ENCODE data around the gene ACP1.

The ACP1 gene

GRCh38 chr2:257842-258241 is 6.9 kb upstream of the ACP1 start:
- Histone ChIP-seq H3K4me3 (ENCODE audit: low read length) (no peak overlapping the region), H3K27me3 (ENCODE audit: control insufficient read depth, insufficient read depth, low read length) (no peaks in the 10 kb centered on the region), H3K4me1 (ENCODE audit: control insufficient read depth, insufficient read depth, low read length) (peaks cover 9% of the 10 kb centered on the region), H3K36me3 (ENCODE audit: control insufficient read depth, insufficient read depth, low read length) (no peaks in the 10 kb centered on the region), H3K9ac (ENCODE audit: low read length) (no peak overlapping the region), H3K9me3 (ENCODE audit: control insufficient read depth, low read length) (no peaks in the 10 kb centered on the region)

GRCh38 chr2:258933-259332 is 5.8 kb upstream of the ACP1 start:
- Histone ChIP-seq H3K9ac (ENCODE audit: low read length) (no peak overlapping the region), H3K36me3 (ENCODE audit: control insufficient read depth, insufficient read depth, low read length) (no peaks in the 10 kb centered on the region), H3K9me3 (ENCODE audit: control insufficient read depth, low read length) (no peaks in the 10 kb centered on the region), H3K4me1 (ENCODE audit: control insufficient read depth, insufficient read depth, low read length) (peaks cover 13% of the 10 kb centered on the region), H3K4me3 (ENCODE audit: low read length) (no peak overlapping the region), H3K27me3 (ENCODE audit: control insufficient read depth, insufficient read depth, low read length) (no peaks in the 10 kb centered on the region)

GRCh38 chr2:259789-260331 is 4.9 kb upstream of the ACP1 start:
- H3K9ac ChIP-seq (ENCODE audit: low read length): no peak overlapping the region
- H3K9me3 ChIP-seq (ENCODE audit: control insufficient read depth, low read length): no peaks in the 10 kb centered on the region
- H3K27me3 ChIP-seq (ENCODE audit: control insufficient read depth, insufficient read depth, low read length): no peaks in the 10 kb centered on the region
- peaks cover 13% of the 10 kb centered on the region for H3K4me1 ChIP-seq (ENCODE audit: control insufficient read depth, insufficient read depth, low read length)
- H3K36me3 ChIP-seq (ENCODE audit: control insufficient read depth, insufficient read depth, low read length): no peaks in the 10 kb centered on the region
- no peak overlapping the region for H3K4me3 ChIP-seq (ENCODE audit: low read length)

- Histone ChIP-seq H3K4me3 (ENCODE audit: low read length) (no peak overlapping the region), H3K9ac (ENCODE audit: low read length) (no peak overlapping the region), H3K27me3 (ENCODE audit: control insufficient read depth, insufficient read depth, low read length) (no peaks in the 10 kb centered on the region), H3K36me3 (ENCODE audit: control insufficient read depth, insufficient read depth, low read length) (no peaks in the 10 kb centered on the region), H3K4me1 (ENCODE audit: control insufficient read depth, insufficient read depth, low read length) (peaks cover 13% of the 10 kb centered on the region), H3K9me3 (ENCODE audit: control insufficient read depth, low read length) (no peaks in the 10 kb centered on the region)
Measured at GRCh38 chr2:260507-261161, 4.1 kb upstream of the ACP1 start.

- peaks cover 22% of the 10 kb centered on the region for H3K4me1 ChIP-seq (ENCODE audit: control insufficient read depth, insufficient read depth, low read length)
- no peaks in the 10 kb centered on the region for H3K9me3 ChIP-seq (ENCODE audit: control insufficient read depth, low read length)
- H3K4me3 ChIP-seq (ENCODE audit: low read length): no peak overlapping the region
- H3K9ac ChIP-seq (ENCODE audit: low read length): peak overlapping the region; percentile 48
- H3K36me3 ChIP-seq (ENCODE audit: control insufficient read depth, insufficient read depth, low read length): no peaks in the 10 kb centered on the region
- H3K27me3 ChIP-seq (ENCODE audit: control insufficient read depth, insufficient read depth, low read length): no peaks in the 10 kb centered on the region
Measured at GRCh38 chr2:262117-262516, 2.6 kb upstream of the ACP1 start.

- peak overlapping the region; percentile 64 for H3K9ac ChIP-seq (ENCODE audit: low read length)
- H3K27me3 ChIP-seq (ENCODE audit: control insufficient read depth, insufficient read depth, low read length): no peaks in the 10 kb centered on the region
- H3K9me3 ChIP-seq (ENCODE audit: control insufficient read depth, low read length): no peaks in the 10 kb centered on the region
- H3K4me3 ChIP-seq (ENCODE audit: low read length): peak overlapping the region; percentile 33
- H3K4me1 ChIP-seq (ENCODE audit: control insufficient read depth, insufficient read depth, low read length): peaks cover 22% of the 10 kb centered on the region
- no peaks in the 10 kb centered on the region for H3K36me3 ChIP-seq (ENCODE audit: control insufficient read depth, insufficient read depth, low read length)
Measured at GRCh38 chr2:263022-263738, 1.6 kb upstream of the ACP1 start.

- H3K4me3 ChIP-seq (ENCODE audit: low read length): peak within 1 kb of the TSS; percentile 86
- peak within 1 kb of the TSS; percentile 89 for H3K9ac ChIP-seq (ENCODE audit: low read length)
- H3K27me3 ChIP-seq (ENCODE audit: control insufficient read depth, insufficient read depth, low read length): no peaks in the 10 kb centered on the region
- H3K9me3 ChIP-seq (ENCODE audit: control insufficient read depth, low read length): no peaks in the 10 kb centered on the region
- no peaks in the 10 kb centered on the region for H3K36me3 ChIP-seq (ENCODE audit: control insufficient read depth, insufficient read depth, low read length)
- H3K4me1 ChIP-seq (ENCODE audit: control insufficient read depth, insufficient read depth, low read length): peaks cover 22% of the 10 kb centered on the region
Measured at GRCh38 chr2:263774-264492, 814 bp upstream of the ACP1 start, which contains the start of gene SH3YL1. TSS of gene SH3YL1 (minus strand) at chr2:264032. CDS start at chr2:263984, 48 bp downstream.

GRCh38 chr2:268323-268722 is 3.6 kb downstream of the ACP1 start:
- Histone ChIP-seq H3K4me1 (ENCODE audit: control insufficient read depth, insufficient read depth, low read length) (peaks cover 17% of the 10 kb centered on the region), H3K9me3 (ENCODE audit: control insufficient read depth, low read length) (no peaks in the 10 kb centered on the region), H3K27me3 (ENCODE audit: control insufficient read depth, insufficient read depth, low read length) (no peaks in the 10 kb centered on the region), H3K9ac (ENCODE audit: low read length) (no peak overlapping the region), H3K36me3 (ENCODE audit: control insufficient read depth, insufficient read depth, low read length) (no peaks in the 10 kb centered on the region), H3K4me3 (ENCODE audit: low read length) (no peak overlapping the region)

DNA sequence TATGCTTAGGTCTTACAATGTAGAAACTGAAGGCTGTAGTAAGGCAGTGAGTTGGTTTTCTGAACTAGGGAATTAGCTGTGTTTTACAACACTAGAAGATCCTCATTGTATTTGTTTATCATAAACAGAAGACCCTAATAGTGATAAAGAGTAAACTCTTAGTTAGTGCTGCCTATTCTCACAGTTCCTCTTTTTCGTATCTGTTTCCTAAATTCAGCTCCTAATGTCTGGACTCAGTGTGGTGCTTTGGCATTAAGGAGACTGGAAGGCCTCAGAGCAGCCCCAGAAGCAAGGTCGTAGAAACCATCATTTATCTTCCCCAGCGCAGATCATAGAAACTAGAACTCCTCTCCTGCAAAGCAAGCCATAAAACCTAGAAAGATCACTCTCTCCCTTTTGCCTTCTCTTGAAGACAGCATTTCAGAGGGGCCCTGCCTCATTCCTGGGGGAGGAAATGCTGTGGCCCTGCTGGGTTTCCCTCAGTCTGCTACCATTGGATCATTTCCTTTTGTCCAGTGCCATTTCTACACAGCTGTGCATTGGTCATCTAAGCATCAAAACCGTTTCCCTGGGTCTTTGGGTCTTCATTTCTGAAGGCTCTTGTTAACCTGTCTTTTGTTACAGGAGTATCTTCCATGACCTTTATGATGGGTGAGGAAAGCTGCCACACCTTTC is 4.7 kb downstream of the ACP1 start:
- Histone ChIP-seq H3K9ac (ENCODE audit: low read length) (no peak overlapping the region), H3K4me3 (ENCODE audit: low read length) (no peak overlapping the region), H3K36me3 (ENCODE audit: control insufficient read depth, insufficient read depth, low read length) (no peaks in the 10 kb centered on the region), H3K4me1 (ENCODE audit: control insufficient read depth, insufficient read depth, low read length) (peaks cover 17% of the 10 kb centered on the region), H3K9me3 (ENCODE audit: control insufficient read depth, low read length) (no peaks in the 10 kb centered on the region), H3K27me3 (ENCODE audit: control insufficient read depth, insufficient read depth, low read length) (no peaks in the 10 kb centered on the region)

DNA sequence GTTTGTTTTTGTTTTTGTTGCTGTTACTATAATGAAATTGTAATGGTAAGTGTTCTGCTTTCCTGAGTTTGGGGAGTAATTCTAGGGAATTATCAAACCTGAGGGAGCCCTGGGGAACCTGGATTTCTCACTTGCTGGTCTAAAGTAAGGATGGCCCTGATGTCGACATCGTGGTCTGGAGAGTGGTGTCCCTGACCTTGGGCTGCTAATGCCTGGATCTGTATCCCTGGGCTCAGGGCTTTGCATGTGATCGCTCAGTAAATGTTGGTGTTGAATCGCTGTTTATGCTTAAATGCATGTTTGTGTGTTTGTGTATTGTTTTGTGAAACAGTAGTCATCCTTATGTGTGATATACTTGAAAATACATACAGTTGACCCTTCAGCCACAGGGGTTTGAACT is 6.1 kb downstream of the ACP1 start:
- no peak overlapping the region for H3K4me3 ChIP-seq (ENCODE audit: low read length)
- no peaks in the 10 kb centered on the region for H3K9me3 ChIP-seq (ENCODE audit: control insufficient read depth, low read length)
- no peaks in the 10 kb centered on the region for H3K36me3 ChIP-seq (ENCODE audit: control insufficient read depth, insufficient read depth, low read length)
- H3K9ac ChIP-seq (ENCODE audit: low read length): no peak overlapping the region
- peaks cover 17% of the 10 kb centered on the region for H3K4me1 ChIP-seq (ENCODE audit: control insufficient read depth, insufficient read depth, low read length)
- no peaks in the 10 kb centered on the region for H3K27me3 ChIP-seq (ENCODE audit: control insufficient read depth, insufficient read depth, low read length)

- no peaks in the 10 kb centered on the region for H3K36me3 ChIP-seq (ENCODE audit: control insufficient read depth, insufficient read depth, low read length)
- no peaks in the 10 kb centered on the region for H3K27me3 ChIP-seq (ENCODE audit: control insufficient read depth, insufficient read depth, low read length)
- no peak overlapping the region for H3K9ac ChIP-seq (ENCODE audit: low read length)
- H3K4me1 ChIP-seq (ENCODE audit: control insufficient read depth, insufficient read depth, low read length): peaks cover 8% of the 10 kb centered on the region
- no peak overlapping the region for H3K4me3 ChIP-seq (ENCODE audit: low read length)
- no peaks in the 10 kb centered on the region for H3K9me3 ChIP-seq (ENCODE audit: control insufficient read depth, low read length)
Measured at GRCh38 chr2:271917-272316, 7.2 kb downstream of the ACP1 start.

All from mucosa of stomach (tissue), 1 donor.